GM18502 (cell line): Measurements from ENCODE around the gene ZNF423.

Experiments
- ATAC-seq: cut with Tn5 transposase; IDR thresholded peaks from one replicate; pipeline ENCODE4 v1.9.1; 2021; ENCODE audit warnings: mild to moderate bottlenecking; ENCODE audit not compliant: unreplicated experiment, poor library complexity

The ZNF423 gene

GRCh38 chr16:49830873-49831272, 25.0 kb downstream of the ZNF423 start:
- ATAC-seq, result no peak

GRCh38 chr16:49828533-49829267, 27.2 kb downstream of the ZNF423 start:
- no peak for ATAC-seq

GRCh38 chr16:49827805-49828438, 28.0 kb downstream of the ZNF423 start:
- ATAC-seq, result no peak

GRCh38 chr16:49826515-49826914, 29.4 kb downstream of the ZNF423 start:
- ATAC-seq, result no peak

GRCh38 chr16:49825041-49825440, 30.9 kb downstream of the ZNF423 start:
- ATAC-seq, result no peak

- ATAC-seq, result no peak
Measured at GRCh38 chr16:49824593-49824992, 31.3 kb downstream of the ZNF423 start.

- ATAC-seq, result no peak
Measured at GRCh38 chr16:49822649-49823370, 33.1 kb downstream of the ZNF423 start.

- no peak for ATAC-seq
Measured at GRCh38 chr16:49821614-49822282, 34.2 kb downstream of the ZNF423 start.

- no peak for ATAC-seq
Measured at GRCh38 chr16:49821156-49821555, 34.8 kb downstream of the ZNF423 start.

- ATAC-seq, result no peak
Measured at GRCh38 chr16:49817754-49818507, 38.0 kb downstream of the ZNF423 start.

GRCh38 chr16:49816875-49817274, 39.0 kb downstream of the ZNF423 start:
- no peak for ATAC-seq

GRCh38 chr16:49811644-49812334, 44.1 kb downstream of the ZNF423 start:
- ATAC-seq, result no peak

GRCh38 chr16:49810831-49811230, 45.1 kb downstream of the ZNF423 start:
- ATAC-seq, result no peak

- ATAC-seq, result no peak
Measured at GRCh38 chr16:49809561-49809960, 46.4 kb downstream of the ZNF423 start.

GRCh38 chr16:49809062-49809461, 46.9 kb downstream of the ZNF423 start:
- ATAC-seq, result no peak

- no peak for ATAC-seq
Measured at GRCh38 chr16:49806446-49806845, 49.5 kb downstream of the ZNF423 start.

GRCh38 chr16:49801290-49801689, 54.6 kb downstream of the ZNF423 start:
- no peak for ATAC-seq

- ATAC-seq, result peak; percentile 57
Measured at GRCh38 chr16:49800876-49801275, 55.0 kb downstream of the ZNF423 start.

GRCh38 chr16:49800441-49800840, 55.5 kb downstream of the ZNF423 start:
- ATAC-seq, result no peak

- ATAC-seq, result no peak
Measured at GRCh38 chr16:49799172-49799571, 56.7 kb downstream of the ZNF423 start.
